ENCODE results near the gene PRDM16. TPM values are rescaled to one million over a fixed set of nuclear protein-coding genes. Genes with fewer than 3 reads are reported as not detected.

Gene PRDM16
- total and polyA plus RNA-seq, 2 of the 13 experiments (the other 11 are each of a cell fraction or from before 2014, with no cell fraction given), result 0.15 to 0.81 TPM

DNA sequence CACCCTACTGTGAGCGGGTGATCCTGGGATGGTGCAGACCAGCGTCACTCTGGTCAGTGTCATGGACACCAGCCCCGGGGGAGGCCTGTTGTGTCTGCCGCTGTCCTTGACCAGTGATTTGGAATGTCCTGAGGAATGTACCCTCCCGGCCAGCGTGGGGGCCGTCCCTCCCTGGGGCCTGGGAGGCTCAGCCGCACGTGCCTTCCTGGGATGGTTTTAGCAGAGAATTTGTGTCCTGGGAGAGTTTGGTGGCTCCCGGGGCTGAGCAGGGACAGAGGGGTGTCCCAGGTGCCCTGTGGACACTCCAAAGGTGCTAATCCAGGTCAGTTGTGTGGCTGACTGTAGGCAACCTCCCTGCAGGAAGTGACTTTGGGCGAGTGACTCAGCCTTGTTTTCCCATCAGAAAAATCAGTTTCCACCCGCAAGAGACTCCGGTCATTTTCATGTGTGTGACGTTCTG lies 391.7 kb downstream of the PRDM16 start (continued):
- TF ChIP-seq SALL1 (CRISPR knock-in tag; IDR thresholded peaks at IDR 0.05) (no peak; the same call in 1 of the 2 replicates), ZNF83 (CRISPR knock-in tag; IDR thresholded peaks at IDR 0.05; ENCODE audit: borderline replicate concordance) (no peak), RELA (CRISPR knock-in tag; IDR thresholded peaks at IDR 0.05) (no peak), ZNF749 (CRISPR knock-in tag; IDR thresholded peaks at IDR 0.05; ENCODE audit: borderline replicate concordance) (no peak), ZNF10 (CRISPR knock-in tag; IDR thresholded peaks at IDR 0.05; ENCODE audit: borderline replicate concordance, low read depth) (no peak), PAX8 (CRISPR knock-in tag; IDR thresholded peaks at IDR 0.05; ENCODE audit: borderline replicate concordance) (no peak), GPN1 (CRISPR knock-in tag; IDR thresholded peaks at IDR 0.05; ENCODE audit: borderline replicate concordance) (no peak), SETDB1 (CRISPR knock-in tag; IDR thresholded peaks at IDR 0.05; ENCODE audit: borderline replicate concordance) (no peak), ZNF589 (CRISPR knock-in tag; conservative IDR thresholded peaks at IDR 0.05) (no peak), CEBPB (IDR thresholded peaks at IDR 0.05; ENCODE audit: borderline replicate concordance, low read depth, low read length) (no peak), ZFP36L2 (CRISPR knock-in tag; IDR thresholded peaks at IDR 0.05) (no peak), ZMYM3 (CRISPR knock-in tag; IDR thresholded peaks at IDR 0.05) (no peak), ZNF547 (CRISPR knock-in tag; IDR thresholded peaks at IDR 0.05) (no peak), ZNF143 (CRISPR knock-in tag; IDR thresholded peaks at IDR 0.05) (peak; percentile 4; the same call in 1 of the 2 replicates), U2AF1 (optimal IDR thresholded peaks at IDR 0.05; ENCODE audit: low read depth, low read length) (no peak), CCDC6 (CRISPR knock-in tag; IDR thresholded peaks at IDR 0.05) (no peak), POGK (CRISPR knock-in tag; conservative IDR thresholded peaks at IDR 0.05) (no peak), GFI1 (CRISPR knock-in tag; IDR thresholded peaks at IDR 0.05; ENCODE audit: borderline replicate concordance) (no peak; the same call in 1 of the 2 replicates)
- TF ChIP-seq, protein P1, sequence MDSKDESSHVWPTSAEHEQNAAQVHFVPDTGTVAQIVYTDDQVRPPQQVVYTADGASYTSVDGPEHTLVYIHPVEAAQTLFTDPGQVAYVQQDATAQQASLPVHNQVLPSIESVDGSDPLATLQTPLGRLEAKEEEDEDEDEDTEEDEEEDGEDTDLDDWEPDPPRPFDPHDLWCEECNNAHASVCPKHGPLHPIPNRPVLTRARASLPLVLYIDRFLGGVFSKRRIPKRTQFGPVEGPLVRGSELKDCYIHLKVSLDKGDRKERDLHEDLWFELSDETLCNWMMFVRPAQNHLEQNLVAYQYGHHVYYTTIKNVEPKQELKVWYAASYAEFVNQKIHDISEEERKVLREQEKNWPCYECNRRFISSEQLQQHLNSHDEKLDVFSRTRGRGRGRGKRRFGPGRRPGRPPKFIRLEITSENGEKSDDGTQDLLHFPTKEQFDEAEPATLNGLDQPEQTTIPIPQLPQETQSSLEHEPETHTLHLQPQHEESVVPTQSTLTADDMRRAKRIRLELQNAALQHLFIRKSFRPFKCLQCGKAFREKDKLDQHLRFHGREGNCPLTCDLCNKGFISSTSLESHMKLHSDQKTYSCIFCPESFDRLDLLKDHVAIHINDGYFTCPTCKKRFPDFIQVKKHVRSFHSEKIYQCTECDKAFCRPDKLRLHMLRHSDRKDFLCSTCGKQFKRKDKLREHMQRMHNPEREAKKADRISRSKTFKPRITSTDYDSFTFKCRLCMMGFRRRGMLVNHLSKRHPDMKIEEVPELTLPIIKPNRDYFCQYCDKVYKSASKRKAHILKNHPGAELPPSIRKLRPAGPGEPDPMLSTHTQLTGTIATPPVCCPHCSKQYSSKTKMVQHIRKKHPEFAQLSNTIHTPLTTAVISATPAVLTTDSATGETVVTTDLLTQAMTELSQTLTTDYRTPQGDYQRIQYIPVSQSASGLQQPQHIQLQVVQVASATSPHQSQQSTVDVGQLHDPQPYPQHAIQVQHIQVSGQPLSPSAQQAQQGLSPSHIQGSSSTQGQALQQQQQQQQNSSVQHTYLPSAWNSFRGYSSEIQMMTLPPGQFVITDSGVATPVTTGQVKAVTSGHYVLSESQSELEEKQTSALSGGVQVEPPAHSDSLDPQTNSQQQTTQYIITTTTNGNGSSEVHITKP (CRISPR knock-in tag; IDR thresholded peaks at IDR 0.05; ENCODE audit: low read depth), result peak; percentile 62; the same call in 1 of the 2 replicates
- TF ChIP-seq, protein P2, sequence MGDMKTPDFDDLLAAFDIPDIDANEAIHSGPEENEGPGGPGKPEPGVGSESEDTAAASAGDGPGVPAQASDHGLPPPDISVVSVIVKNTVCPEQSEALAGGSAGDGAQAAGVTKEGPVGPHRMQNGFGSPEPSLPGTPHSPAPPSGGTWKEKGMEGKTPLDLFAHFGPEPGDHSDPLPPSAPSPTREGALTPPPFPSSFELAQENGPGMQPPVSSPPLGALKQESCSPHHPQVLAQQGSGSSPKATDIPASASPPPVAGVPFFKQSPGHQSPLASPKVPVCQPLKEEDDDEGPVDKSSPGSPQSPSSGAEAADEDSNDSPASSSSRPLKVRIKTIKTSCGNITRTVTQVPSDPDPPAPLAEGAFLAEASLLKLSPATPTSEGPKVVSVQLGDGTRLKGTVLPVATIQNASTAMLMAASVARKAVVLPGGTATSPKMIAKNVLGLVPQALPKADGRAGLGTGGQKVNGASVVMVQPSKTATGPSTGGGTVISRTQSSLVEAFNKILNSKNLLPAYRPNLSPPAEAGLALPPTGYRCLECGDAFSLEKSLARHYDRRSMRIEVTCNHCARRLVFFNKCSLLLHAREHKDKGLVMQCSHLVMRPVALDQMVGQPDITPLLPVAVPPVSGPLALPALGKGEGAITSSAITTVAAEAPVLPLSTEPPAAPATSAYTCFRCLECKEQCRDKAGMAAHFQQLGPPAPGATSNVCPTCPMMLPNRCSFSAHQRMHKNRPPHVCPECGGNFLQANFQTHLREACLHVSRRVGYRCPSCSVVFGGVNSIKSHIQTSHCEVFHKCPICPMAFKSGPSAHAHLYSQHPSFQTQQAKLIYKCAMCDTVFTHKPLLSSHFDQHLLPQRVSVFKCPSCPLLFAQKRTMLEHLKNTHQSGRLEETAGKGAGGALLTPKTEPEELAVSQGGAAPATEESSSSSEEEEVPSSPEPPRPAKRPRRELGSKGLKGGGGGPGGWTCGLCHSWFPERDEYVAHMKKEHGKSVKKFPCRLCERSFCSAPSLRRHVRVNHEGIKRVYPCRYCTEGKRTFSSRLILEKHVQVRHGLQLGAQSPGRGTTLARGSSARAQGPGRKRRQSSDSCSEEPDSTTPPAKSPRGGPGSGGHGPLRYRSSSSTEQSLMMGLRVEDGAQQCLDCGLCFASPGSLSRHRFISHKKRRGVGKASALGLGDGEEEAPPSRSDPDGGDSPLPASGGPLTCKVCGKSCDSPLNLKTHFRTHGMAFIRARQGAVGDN (CRISPR knock-in tag; IDR thresholded peaks at IDR 0.05), result peak; percentile 80
